GM06990 (cell line): Measurements from ENCODE around the gene MAP2K3.

Experiments
- DNase-seq: peaks from one replicate; pipeline ENCODE4 v3.0.0-alpha.2; 2011; ENCODE audit not compliant: insufficient read length; ENCODE audit errors: extremely low read depth
- H3K27me3 ChIP-seq: replicated peaks from 2 replicates; pipeline ENCODE4 v1.6.0; 2011; ENCODE audit warnings: low read length; ENCODE audit not compliant: control insufficient read depth, insufficient read depth
- H3K36me3 ChIP-seq: 2 replicates; pipeline ENCODE4 v1.5.1; 2011; ENCODE audit warnings: low read length; ENCODE audit not compliant: control insufficient read depth, insufficient read depth
- H3K4me3 ChIP-seq: replicated peaks from 2 replicates; pipeline ENCODE4 v1.5.1; 2011; ENCODE audit warnings: low read depth, mild to moderate bottlenecking, control low read depth, low read length
- TF ChIP-seq, protein P1 (sequence below): IDR thresholded peaks from 2 replicates; pipeline ENCODE4 v1.5.1; 2011; ENCODE audit warnings: low read length, control low read depth, mild to moderate bottlenecking, inconsistent platforms; ENCODE audit not compliant: insufficient read depth, poor library complexity, severe bottlenecking

The MAP2K3 gene

DNA sequence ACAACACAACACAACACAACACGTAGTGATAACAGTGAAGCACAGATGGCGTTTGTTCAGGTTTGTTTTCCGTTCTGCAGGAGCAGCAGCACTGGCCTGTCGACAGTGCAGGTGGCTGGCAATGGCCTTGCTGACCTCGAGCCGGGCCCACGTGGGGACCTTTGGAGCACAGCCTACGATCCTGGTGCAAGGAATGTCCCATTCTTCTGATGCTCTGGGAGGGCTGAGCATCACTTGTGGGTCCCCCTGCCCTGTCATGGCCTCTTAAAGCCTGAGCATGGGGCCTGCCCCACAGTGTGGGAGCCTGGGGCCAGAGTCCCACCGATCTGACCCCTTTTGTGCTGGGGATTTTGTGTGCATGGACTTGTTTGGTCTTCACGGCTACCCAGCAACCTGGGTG, 6.8 kb downstream of the MAP2K3 start:
- no peak for DNase-seq
- Histone ChIP-seq H3K4me3 (no peak overlapping the region), H3K36me3 (peaks cover 11% of the 10 kb centered on the region), H3K27me3 (no peaks in the 10 kb centered on the region)
- TF ChIP-seq, protein P1, sequence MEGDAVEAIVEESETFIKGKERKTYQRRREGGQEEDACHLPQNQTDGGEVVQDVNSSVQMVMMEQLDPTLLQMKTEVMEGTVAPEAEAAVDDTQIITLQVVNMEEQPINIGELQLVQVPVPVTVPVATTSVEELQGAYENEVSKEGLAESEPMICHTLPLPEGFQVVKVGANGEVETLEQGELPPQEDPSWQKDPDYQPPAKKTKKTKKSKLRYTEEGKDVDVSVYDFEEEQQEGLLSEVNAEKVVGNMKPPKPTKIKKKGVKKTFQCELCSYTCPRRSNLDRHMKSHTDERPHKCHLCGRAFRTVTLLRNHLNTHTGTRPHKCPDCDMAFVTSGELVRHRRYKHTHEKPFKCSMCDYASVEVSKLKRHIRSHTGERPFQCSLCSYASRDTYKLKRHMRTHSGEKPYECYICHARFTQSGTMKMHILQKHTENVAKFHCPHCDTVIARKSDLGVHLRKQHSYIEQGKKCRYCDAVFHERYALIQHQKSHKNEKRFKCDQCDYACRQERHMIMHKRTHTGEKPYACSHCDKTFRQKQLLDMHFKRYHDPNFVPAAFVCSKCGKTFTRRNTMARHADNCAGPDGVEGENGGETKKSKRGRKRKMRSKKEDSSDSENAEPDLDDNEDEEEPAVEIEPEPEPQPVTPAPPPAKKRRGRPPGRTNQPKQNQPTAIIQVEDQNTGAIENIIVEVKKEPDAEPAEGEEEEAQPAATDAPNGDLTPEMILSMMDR, result no peak

DNA sequence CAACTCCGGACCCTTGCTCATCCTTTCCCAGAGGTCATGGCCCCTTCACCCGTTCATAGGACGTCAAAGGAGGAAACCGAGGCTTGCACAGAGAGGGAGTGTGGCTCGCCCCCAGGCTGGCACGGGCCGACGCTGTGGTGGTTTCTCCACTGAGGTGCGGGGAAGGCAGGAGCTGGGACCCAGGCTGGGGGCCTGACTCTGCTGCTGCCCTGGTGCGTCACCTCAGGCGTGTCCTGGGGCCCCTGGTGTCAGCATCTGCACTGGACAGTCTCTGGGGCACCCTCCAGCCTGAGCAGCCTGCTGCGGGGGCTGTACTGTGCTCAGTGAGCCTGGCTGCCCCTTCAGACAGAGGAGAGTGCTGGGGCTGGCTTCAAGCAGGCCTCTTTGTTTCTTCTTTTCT, 7.4 kb downstream of the MAP2K3 start:
- no peak overlapping the region for H3K4me3 ChIP-seq
- no peak for DNase-seq
- TF ChIP-seq, protein P1, result no peak
- peaks cover 11% of the 10 kb centered on the region for H3K36me3 ChIP-seq
- no peaks in the 10 kb centered on the region for H3K27me3 ChIP-seq

DNA sequence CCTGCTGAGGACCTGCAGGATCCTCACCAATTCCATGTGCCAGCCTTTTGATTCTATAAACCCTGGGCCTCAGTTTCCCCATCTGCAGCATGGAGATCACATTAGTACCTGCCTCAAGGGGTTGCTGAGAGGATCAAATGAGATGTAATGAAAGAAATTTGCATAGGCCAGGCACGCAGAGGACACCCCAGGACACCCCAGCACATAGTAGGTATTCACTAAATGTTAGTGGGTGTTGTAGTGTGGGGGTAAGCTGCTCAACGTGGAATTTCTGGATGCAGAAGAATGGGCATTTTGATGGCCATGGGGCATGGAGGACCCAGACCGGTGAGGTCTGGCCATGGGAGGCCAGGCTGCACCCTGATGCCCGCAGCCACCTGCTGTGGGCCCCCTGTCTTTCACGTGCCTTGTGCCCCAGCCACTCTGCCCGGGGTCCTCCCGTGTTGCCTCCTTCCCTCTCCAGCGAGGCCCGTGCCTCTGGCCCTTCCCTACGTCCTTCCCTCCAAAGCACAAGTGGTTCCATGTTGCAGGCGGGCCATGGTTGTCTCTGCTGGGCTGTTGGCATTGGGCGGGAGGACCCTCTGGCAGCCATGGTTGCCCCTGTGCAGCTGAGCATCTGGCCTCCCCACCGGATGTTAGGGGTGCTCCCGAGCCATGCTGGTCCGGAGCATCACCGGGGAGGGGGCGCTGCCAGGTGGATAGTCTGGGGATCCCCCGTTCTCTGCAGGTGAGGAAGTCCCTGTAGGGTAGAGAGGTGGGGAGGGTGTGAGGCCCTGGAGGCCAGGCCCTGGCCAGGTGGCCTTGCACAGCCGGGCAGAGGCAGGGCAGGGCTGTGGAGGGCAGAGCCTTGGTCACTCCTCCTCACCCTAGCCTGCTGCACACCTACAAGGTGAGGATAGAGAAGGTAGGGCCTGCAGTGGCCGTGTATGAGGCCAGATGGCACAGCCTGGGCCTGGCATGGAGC, 8.6 kb downstream of the MAP2K3 start:
- DNase-seq, result no peak
- Histone ChIP-seq H3K27me3 (no peaks in the 10 kb centered on the region), H3K36me3 (peaks cover 13% of the 10 kb centered on the region)

DNA sequence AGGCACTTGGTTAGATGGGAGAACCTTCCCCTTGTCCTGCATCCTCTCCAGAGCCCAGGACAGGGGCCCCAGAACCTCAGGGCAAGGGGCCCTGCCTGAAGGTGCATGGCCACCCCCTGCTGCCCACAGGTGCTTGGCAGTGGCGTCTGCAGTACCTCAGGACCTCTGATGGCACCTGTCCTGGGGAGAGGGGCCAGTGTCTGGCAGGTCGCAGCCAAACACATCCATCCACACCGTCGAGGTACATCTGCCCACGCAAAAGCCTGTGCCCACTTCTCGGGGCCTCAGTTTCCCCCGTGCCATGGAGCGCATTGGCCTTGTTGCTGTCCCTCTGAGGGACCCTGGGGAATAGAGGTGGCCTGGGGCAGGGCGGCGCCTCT, 9.3 kb downstream of the MAP2K3 start:
- TF ChIP-seq, protein P1, result no peak
- Histone ChIP-seq H3K4me3 (no peak overlapping the region), H3K36me3 (peaks cover 14% of the 10 kb centered on the region), H3K27me3 (no peaks in the 10 kb centered on the region)
- no peak for DNase-seq

More for the DNA sequence above, 8.6 kb downstream of the MAP2K3 start:
- TF ChIP-seq, protein P1, result no peak
- H3K4me3 ChIP-seq, result no peak overlapping the region

DNA sequence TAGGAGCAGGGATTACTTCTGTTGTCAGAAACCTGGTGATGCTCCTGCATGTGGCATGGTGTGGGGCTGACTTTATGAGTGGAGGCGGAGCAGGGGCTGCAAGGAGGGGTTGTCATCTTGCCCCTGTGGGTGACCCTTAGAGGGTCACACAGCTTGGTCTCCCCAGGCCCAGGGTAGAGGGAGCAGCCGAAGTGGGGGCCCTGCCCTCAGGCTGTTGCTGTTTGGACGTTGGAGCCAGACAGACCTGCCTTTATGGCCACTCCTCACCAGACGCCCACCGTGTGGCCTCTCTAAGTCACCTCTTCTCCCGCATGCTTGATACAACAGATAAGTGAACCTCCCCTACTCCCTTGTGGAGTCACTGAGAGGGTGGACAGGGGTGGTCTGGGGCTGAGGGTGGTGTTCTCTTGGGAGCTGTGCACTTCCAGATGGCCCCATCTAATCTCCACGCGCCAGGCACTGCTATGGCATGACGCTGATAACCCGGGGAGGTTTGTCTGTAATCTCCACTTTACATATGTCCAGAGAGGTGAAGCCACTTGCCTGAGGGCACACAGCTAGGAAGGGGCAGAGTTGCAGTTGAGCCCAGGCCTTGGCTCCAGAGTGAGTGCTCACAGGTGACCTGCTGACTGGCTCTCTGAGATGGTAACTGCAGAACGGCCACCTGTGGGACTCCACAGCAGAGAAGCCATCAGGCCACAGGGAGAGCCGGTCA, 10.0 kb downstream of the MAP2K3 start:
- Histone ChIP-seq H3K27me3 (no peaks in the 10 kb centered on the region), H3K36me3 (peaks cover 18% of the 10 kb centered on the region), H3K4me3 (no peak overlapping the region)
- TF ChIP-seq, protein P1, result no peak
- DNase-seq, result no peak
